ENCODE measurements around the gene GIMAP5.

GRCh38 chr7:150715738-150716137 is 21.5 kb upstream of the GIMAP5 start:
- TF ChIP-seq CTCF (IDR thresholded peaks at IDR 0.05; ENCODE audit: low read length): no peak
- no peak for TF ChIP-seq EZH2phosphoT487 (IDR thresholded peaks at IDR 0.05; ENCODE audit: low read length)

Measured in MM.1S (cell line).